H1 (cell line): ENCODE results near the gene ANGEL2. TPM values are rescaled to one million over a fixed set of nuclear protein-coding genes. Genes with fewer than 3 reads are reported as not detected.

Experiments used
- CTCF ChIA-PET: fragments of 300-600 bp; sonication (Branson Sonifier 250); formaldehyde crosslinking; loops from one replicate; lab custom pipeline; 2021; ENCODE audit not compliant: partially characterized antibody; lab: Charles Lee
- POLR2A ChIA-PET: fragments of 300-600 bp; sonication (Branson Sonifier 250); formaldehyde crosslinking; loops from one replicate; lab custom pipeline; 2021; ENCODE audit warnings: inconsistent platforms; ENCODE audit not compliant: partially characterized antibody; lab: Charles Lee
- DNase-seq, 2 experiments: peaks; one replicate each; pipeline versions ENCODE4 v3.0.0 to v3.0.0-alpha.2; 2010 to 2022; ENCODE audit warnings: low spot score in 2 of 2, low read depth in 1 of 2, mixed read lengths in 1 of 2
- FAIRE-seq: peaks from 2 replicates; lab custom pipeline; 2011; peaks lifted over from hg19 to GRCh38; lab: Jason Lieb, UNC
- H2AFZ ChIP-seq: 2 replicates; pipeline ENCODE4 v1.8.1; 2012; ENCODE audit warnings: low read length, inconsistent platforms
- H2AK5ac ChIP-seq: 2 replicates; pipeline ENCODE4 v1.6.1; 2013; ENCODE audit warnings: low read depth, low read length
- H2BK120ac ChIP-seq: replicated peaks from 2 replicates; pipeline ENCODE3; 2013; ENCODE audit warnings: low read depth, low read length, inconsistent platforms
- H2BK12ac ChIP-seq: 2 replicates; pipeline ENCODE4 v1.6.1; 2013; ENCODE audit warnings: low read depth, low read length
- H2BK15ac ChIP-seq: 2 replicates; pipeline ENCODE4 v1.6.1; 2013; ENCODE audit warnings: low read length
- H2BK20ac ChIP-seq: 2 replicates; pipeline ENCODE4 v1.6.1; 2013; ENCODE audit warnings: low read length
- H2BK5ac ChIP-seq: 2 replicates; pipeline ENCODE4 v1.6.1; 2013; ENCODE audit warnings: low read depth, low read length
- H3K14ac ChIP-seq: 2 replicates; pipeline ENCODE4 v1.6.1; 2013; ENCODE audit warnings: inconsistent platforms; ENCODE audit not compliant: insufficient read length
- H3K18ac ChIP-seq: 2 replicates; pipeline ENCODE4 v1.6.1; 2013; ENCODE audit warnings: low read length; ENCODE audit errors: extremely low read depth
- H3K23ac ChIP-seq: 2 replicates; pipeline ENCODE4 v1.6.1; 2013; ENCODE audit warnings: inconsistent platforms; ENCODE audit not compliant: insufficient read length
- H3K23me2 ChIP-seq: 2 replicates; pipeline ENCODE4 v1.6.1; 2013; ENCODE audit warnings: low read depth, low read length
- H3K27ac ChIP-seq: 2 replicates; pipeline ENCODE4 v1.6.1; 2011; ENCODE audit warnings: low read depth, low read length, inconsistent platforms
- H3K27me3 ChIP-seq, 4 experiments: replicated peaks in 1 of 4; 1 replicate in 1 of 4; 2 replicates in 3 of 4; pipeline versions ENCODE4 v1.6.1 to v1.8.1; 2011 to 2013; ENCODE audit warnings: low read length in 3 of 4, mild to moderate bottlenecking in 3 of 4, inconsistent platforms in 2 of 4, mixed read lengths in 2 of 4, moderate library complexity in 1 of 4; ENCODE audit not compliant: control insufficient read depth in 3 of 4, insufficient read depth in 3 of 4; ENCODE audit errors: extremely low read depth in 1 of 4
- H3K36me3 ChIP-seq, 4 experiments: 2 replicates each; pipeline versions ENCODE4 v1.6.1 to v1.8.1; 2011 to 2013; ENCODE audit warnings: mild to moderate bottlenecking in 4 of 4, low read length in 3 of 4, moderate library complexity in 2 of 4, control low read depth in 1 of 4, inconsistent platforms in 1 of 4; ENCODE audit not compliant: insufficient read depth in 4 of 4, control insufficient read depth in 2 of 4
- H3K4ac ChIP-seq: replicated peaks from 2 replicates; pipeline ENCODE3; 2013; ENCODE audit warnings: low read length, low read depth, mixed read lengths, inconsistent platforms; ENCODE audit not compliant: insufficient read length
- H3K4me1 ChIP-seq, 4 experiments: replicated peaks in 1 of 4; 1 replicate in 1 of 4; 2 replicates in 3 of 4; pipeline versions ENCODE4 v1.6.1 to v1.8.1; 2011 to 2013; ENCODE audit warnings: low read length in 3 of 4, inconsistent platforms in 2 of 4, mixed read lengths in 1 of 4; ENCODE audit not compliant: insufficient read depth in 4 of 4, control insufficient read depth in 3 of 4
- H3K4me2 ChIP-seq, 2 experiments: 2 replicates each; pipeline versions ENCODE4 v1.6.1 to v1.8.1; 2011 to 2013; ENCODE audit warnings: low read depth in 2 of 2, low read length in 2 of 2, control low read depth in 1 of 2, inconsistent platforms in 1 of 2, mild to moderate bottlenecking in 1 of 2; ENCODE audit not compliant: insufficient read depth in 1 of 2
- H3K4me3 ChIP-seq, 4 experiments: fragments of 200-600, 300-600 bp in 1 of 4; sonication (generic), shearing (Covaris generic), sonication (Bioruptor Twin) in 1 of 4; 2 replicates each; pipeline versions ENCODE4 v1.5.1 to v1.8.1; 2011 to 2016; ENCODE audit warnings: low read length in 4 of 4, low read depth in 3 of 4, control low read depth in 2 of 4, inconsistent platforms in 2 of 4, mild to moderate bottlenecking in 2 of 4, mixed read lengths in 1 of 4, moderate library complexity in 1 of 4; ENCODE audit not compliant: insufficient read depth in 2 of 4; ENCODE audit errors: extremely low read depth in 1 of 4
- H3K56ac ChIP-seq: replicated peaks from 2 replicates; pipeline ENCODE3; 2013; ENCODE audit warnings: low read depth, mild to moderate bottlenecking, mixed read lengths, low read length, inconsistent platforms; ENCODE audit not compliant: insufficient read length
- H3K79me1 ChIP-seq: 2 replicates; pipeline ENCODE4 v1.6.1; 2013; ENCODE audit warnings: low read depth, low read length, control low read depth
- H3K79me2 ChIP-seq, 2 experiments: 2 replicates each; pipeline versions ENCODE4 v1.6.1 to v1.8.1; 2012 to 2013; ENCODE audit warnings: low read length in 2 of 2, mild to moderate bottlenecking in 2 of 2, inconsistent platforms in 1 of 2; ENCODE audit not compliant: insufficient read depth in 2 of 2, control insufficient read depth in 1 of 2
- H3K9ac ChIP-seq, 4 experiments: replicated peaks in 1 of 4; 1 replicate in 1 of 4; 2 replicates in 3 of 4; pipeline versions ENCODE4 v1.6.1 to v1.8.1; 2011 to 2013; ENCODE audit warnings: low read depth in 3 of 4, low read length in 3 of 4, control low read depth in 2 of 4, mild to moderate bottlenecking in 2 of 4, moderate library complexity in 2 of 4, inconsistent platforms in 1 of 4; ENCODE audit errors: extremely low read depth in 1 of 4
- H3K9me3 ChIP-seq, 2 experiments: 2 replicates each; pipeline versions ENCODE4 v1.6.1 to v1.8.1; 2012 to 2013; ENCODE audit warnings: mild to moderate bottlenecking in 2 of 2, moderate library complexity in 2 of 2, control low read depth in 1 of 2, inconsistent platforms in 1 of 2, low read depth in 1 of 2, low read length in 1 of 2, mixed read lengths in 1 of 2; ENCODE audit not compliant: insufficient read depth in 2 of 2
- H4K20me1 ChIP-seq, 2 experiments: replicated peaks in 1 of 2; 2 replicates each; pipeline versions ENCODE3 to v1.8.1; 2011 to 2013; ENCODE audit warnings: inconsistent platforms in 2 of 2, low read length in 2 of 2, mild to moderate bottlenecking in 1 of 2; ENCODE audit not compliant: insufficient read depth in 2 of 2, control insufficient read depth in 1 of 2
- H4K5ac ChIP-seq: 2 replicates; pipeline ENCODE4 v1.6.1; 2013; ENCODE audit warnings: low read length, low read depth, mixed read lengths, inconsistent platforms; ENCODE audit not compliant: insufficient read length
- H4K8ac ChIP-seq: 2 replicates; pipeline ENCODE4 v1.8.0; 2013; ENCODE audit warnings: mild to moderate bottlenecking, moderate library complexity, low read length, inconsistent platforms; ENCODE audit not compliant: insufficient read depth; ENCODE audit errors: extremely low read depth
- H4K91ac ChIP-seq: replicated peaks from 2 replicates; pipeline ENCODE3; 2013; ENCODE audit warnings: low read length, mixed read lengths, inconsistent platforms; ENCODE audit not compliant: insufficient read length
- PHF8 ChIP-seq: fragments of 200-600 bp; sonication (generic); conservative IDR thresholded peaks from 2 replicates; pipeline ENCODE4 v1.7.1; 2012; ENCODE audit warnings: low read depth, mild to moderate bottlenecking, inconsistent platforms, low read length, moderate library complexity
- POLR2A ChIP-seq, 2 experiments: IDR thresholded peaks; 1 replicate in 1 of 2; 2 replicates in 1 of 2; pipeline ENCODE4 v1.6.1; 2011; ENCODE audit warnings: low read depth in 2 of 2, low read length in 2 of 2, mild to moderate bottlenecking in 2 of 2; ENCODE audit errors: control extremely low read depth in 1 of 2
- WGBS, 2 experiments: shearing (Covaris generic) in 1 of 2; methylation state at CpG; one replicate each; pipeline versions ENCODE4 v1.1.6 to v1.1.7; 2013 to 2015; ENCODE audit warnings: low lambda C conversion rate in 2 of 2, mixed read lengths in 2 of 2, inconsistent platforms in 1 of 2, low coverage in 1 of 2, missing lambda C conversion rate in 1 of 2; ENCODE audit not compliant: insufficient replicate concordance in 2 of 2, insufficient coverage in 1 of 2, insufficient read length in 1 of 2; ENCODE audit errors: extremely low coverage in 1 of 2, missing lambda C conversion rate in 1 of 2; 5-methylcytosine and 5-hydroxymethylcytosine counted together
- polyA plus RNA-seq, 7 experiments: library from polyadenylated mRNA; depleted of rRNA in 3 of 7; stranded (reverse) in 5 of 7; unstranded in 2 of 7; fragments of >200 nt in 5 of 7; fragments of 200-250 nt in 2 of 7; gene quantifications; 1 replicate in 5 of 7; 2 replicates in 1 of 7; 4 replicates in 1 of 7; pipeline versions ENCODE4 v1.2.1 to v1.2.3, GENCODE V29; 2011 to 2013; ENCODE audit warnings: missing spikeins in 2 of 7, mixed read lengths in 2 of 7
- total RNA-seq: library from RNA; stranded (reverse); fragmentation: NEBNext Ultra II Directional; extraction: Animal tissue kit (Norgen Biotek cat#: 25700); gene quantifications from 2 replicates; pipeline ENCODE4 v1.2.1, GENCODE V29; 2021

ANGEL2 gene
- total and polyA plus RNA-seq, 2 of the 8 experiments (the other 6 are each of a cell fraction or from before 2014, with no cell fraction given), result 18.1 to 39.9 TPM

GRCh38 chr1:212982430-212983152 is 33.1 kb downstream of the ANGEL2 start:
- FAIRE-seq, result no peak
- no peak overlapping the region for H3K4me2 ChIP-seq
- peaks cover 29 to 85% (median 48%) of the 10 kb centered on the region in 4 experiments for H3K36me3 ChIP-seq
- no peak overlapping the region for H3K23ac ChIP-seq
- H3K27ac ChIP-seq, result no peak overlapping the region
- no peak overlapping the region for H4K5ac ChIP-seq
- H2BK120ac ChIP-seq, result no peak overlapping the region
- 94% methylated on average over 6 of the region's 6 CpGs; no CpG with 5 or more reads in 1 of the 2 experiments for WGBS, 2 experiments
- no peak overlapping the region for H3K56ac ChIP-seq
- no peaks in the 10 kb centered on the region; the same call in 1 of the 2 replicates for H3K79me1 ChIP-seq
- H3K18ac ChIP-seq, result no peak overlapping the region
- H3K4me1 ChIP-seq, result peaks cover 0 to 8% (median 4%) of the 10 kb centered on the region in 4 experiments
- peak in 1 of 2 experiments; percentile 39 for DNase-seq
- no peak overlapping the region for H2BK15ac ChIP-seq
- H4K8ac ChIP-seq, result no peak overlapping the region
- H4K20me1 ChIP-seq, result peaks cover 0 to 11% of the 10 kb centered on the region in 2 experiments
- H2BK12ac ChIP-seq, result no peak overlapping the region
- no peak overlapping the region for H2AK5ac ChIP-seq
- no peak overlapping the region for H2AFZ ChIP-seq
- no peak overlapping the region for H3K4me3 ChIP-seq
- peak in 1 of 2 experiments; percentile 51; a peak in 1 of 3 replicates for TF ChIP-seq POLR2A (IDR thresholded peaks at IDR 0.05; ENCODE audit: control extremely low read depth in 1 of 2, low read depth in 2 of 2, low read length in 2 of 2)
- TF ChIP-seq PHF8, result no peak
- no peaks in the 10 kb centered on the region for H3K79me2 ChIP-seq
- no peak overlapping the region for H4K91ac ChIP-seq
- ChIA-PET POLR2A (interaction anchor here (1.6 to 12.9 kb wide), 6 partner anchors 8 to 36 kb away, joined by 3 to 240 read pairs (median 36); partner anchors contain the start of gene VASH2), CTCF (interaction anchor here (1.4 to 4.9 kb wide), 4 partner anchors 12 to 122 kb away, joined by 3 to 64 read pairs (median 13); no protein-coding TSS in a partner anchor)
- H3K14ac ChIP-seq, result no peak overlapping the region
- no peak overlapping the region for H2BK20ac ChIP-seq
- H3K27me3 ChIP-seq, result no peaks in the 10 kb centered on the region
- H3K23me2 ChIP-seq, result no peaks in the 10 kb centered on the region
- H3K9me3 ChIP-seq, result no peaks in the 10 kb centered on the region
- H3K9ac ChIP-seq, result no peak overlapping the region
- H2BK5ac ChIP-seq, result no peak overlapping the region
- H3K4ac ChIP-seq, result no peak overlapping the region
